IgD-negative memory B cell (primary cell): ENCODE measurements around the gene DEGS1. TPM values are rescaled to one million over a fixed set of nuclear protein-coding genes. Genes with fewer than 3 reads are reported as not detected.
A peak's percentile ranks its signal among the peaks of the same experiment; 100 is the strongest.

ENCODE experiments used
- H3K27ac Mint-ChIP-seq, 3 donors: one replicate each; pipeline ENCODE4 v1.8.0; 2020 to 2022; ENCODE audit warnings: mild to moderate bottlenecking in 3 of 3, mixed read lengths in 3 of 3, moderate library complexity in 1 of 3
- H3K27me3 Mint-ChIP-seq: one replicate; pipeline ENCODE4 v1.8.0; 2021; ENCODE audit warnings: mixed read lengths
- H3K36me3 Mint-ChIP-seq: one replicate; pipeline ENCODE4 v1.8.0; 2020; ENCODE audit warnings: mild to moderate bottlenecking, mixed read lengths
- H3K4me1 Mint-ChIP-seq, 3 donors: one replicate each; pipeline ENCODE4 v1.8.0; 2020 to 2022; ENCODE audit warnings: mixed read lengths in 3 of 3, mild to moderate bottlenecking in 1 of 3
- H3K4me3 Mint-ChIP-seq, 4 donors: one replicate each; pipeline ENCODE4 v1.8.0; 2020 to 2022; ENCODE audit warnings: mild to moderate bottlenecking in 4 of 4, mixed read lengths in 4 of 4, moderate library complexity in 3 of 4
- H3K9me3 Mint-ChIP-seq, 3 donors: one replicate each; pipeline ENCODE4 v1.8.0; 2020 to 2021; ENCODE audit warnings: mixed read lengths in 3 of 3, mild to moderate bottlenecking in 1 of 3
- polyA plus RNA-seq: library from polyadenylated mRNA; unstranded; fragments of 300-500 nt; fragmentation: Illumina TruSeq; gene quantifications from one replicate; pipeline ENCODE4 v1.2.3, GENCODE V29; 2021

DEGS1 gene
- polyA plus RNA-seq = 114 TPM

DNA sequence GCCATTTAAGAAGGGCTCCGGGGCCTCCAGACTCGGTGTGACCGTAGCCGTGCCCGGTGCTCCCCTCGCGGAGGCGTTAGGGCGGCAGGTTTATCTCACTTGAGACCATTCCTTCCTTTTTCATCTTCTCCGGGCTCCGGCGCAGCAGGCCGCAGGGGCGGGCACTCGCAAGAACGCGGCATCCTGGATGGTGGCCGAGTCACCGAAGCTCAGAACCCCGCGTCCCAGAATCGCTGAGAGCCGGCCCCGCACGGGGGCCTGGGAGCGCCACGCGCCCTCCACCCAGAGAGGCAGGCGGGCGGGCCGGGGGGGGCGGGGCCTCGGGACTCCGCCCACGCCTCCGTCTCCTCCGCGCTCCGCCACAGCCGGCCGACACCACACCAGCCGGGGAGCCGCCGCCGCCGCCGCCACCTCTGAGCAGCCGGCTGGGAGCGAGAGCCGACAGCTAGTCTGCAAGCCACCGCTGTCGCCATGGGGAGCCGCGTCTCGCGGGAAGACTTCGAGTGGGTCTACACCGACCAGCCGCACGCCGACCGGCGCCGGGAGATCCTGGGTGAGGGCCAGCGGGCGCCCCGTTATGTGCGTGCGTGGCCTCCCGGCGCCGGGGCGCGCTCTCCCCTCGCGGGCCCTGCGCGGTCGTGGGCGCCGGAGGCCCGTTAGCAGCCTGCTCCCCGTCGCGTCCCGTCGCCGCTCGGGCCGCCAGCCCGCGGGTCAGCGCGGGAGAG, at the start of gene DEGS1:
Gene DEGS1, plus strand, starts transcription at position 375 of the 725 bp plus-strand sequence. Its CDS starts 97 bp downstream, at position 472.
- Mint-ChIP-seq H3K4me1 (peaks cover 21 to 34% (median 26%) of the 10 kb centered on the region in 3 donors), H3K9me3 (peaks cover 0 to 1% (median 0%) of the 10 kb centered on the region in 3 donors), H3K36me3 (peaks cover 2% of the 10 kb centered on the region), H3K4me3 (peak within 1 kb of the TSS; percentile 91 to 97 (median 94)), H3K27me3 (no peaks in the 10 kb centered on the region), H3K27ac (peak within 1 kb of the TSS; percentile 95 to 100 (median 97))

DNA sequence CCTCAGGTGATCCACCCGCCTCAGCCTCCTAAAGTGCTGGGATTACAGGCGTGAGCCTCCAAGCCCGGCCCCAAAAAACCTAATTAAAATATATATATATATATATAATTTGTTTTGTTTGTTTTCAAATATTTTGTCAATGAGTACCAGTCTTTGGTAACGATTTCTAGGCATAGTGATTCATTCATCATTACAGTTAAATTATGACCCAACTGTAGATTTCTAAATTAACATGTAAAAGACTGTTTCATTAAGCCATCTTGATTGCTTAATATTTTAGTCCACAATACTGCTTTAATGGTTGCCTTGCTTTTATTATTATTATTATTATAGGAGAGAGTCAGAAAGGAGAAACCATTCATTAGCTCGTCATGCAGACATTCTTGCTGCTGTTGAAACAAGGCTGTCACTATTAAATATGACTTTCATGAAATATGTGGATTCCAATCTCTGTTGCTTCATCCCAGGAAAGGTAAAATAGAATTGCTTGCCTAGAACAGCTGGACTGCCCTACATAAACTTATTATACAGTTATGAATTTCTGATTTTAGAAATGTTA, 49.2 kb upstream of the DEGS1 start:
- H3K36me3 Mint-ChIP-seq = peaks cover 10% of the 10 kb centered on the region
- no peak overlapping the region for H3K27ac Mint-ChIP-seq
- no peaks in the 10 kb centered on the region for H3K27me3 Mint-ChIP-seq
- no peaks in the 10 kb centered on the region for H3K9me3 Mint-ChIP-seq
- no peak overlapping the region for H3K4me3 Mint-ChIP-seq
- H3K4me1 Mint-ChIP-seq = no peaks in the 10 kb centered on the region

DNA sequence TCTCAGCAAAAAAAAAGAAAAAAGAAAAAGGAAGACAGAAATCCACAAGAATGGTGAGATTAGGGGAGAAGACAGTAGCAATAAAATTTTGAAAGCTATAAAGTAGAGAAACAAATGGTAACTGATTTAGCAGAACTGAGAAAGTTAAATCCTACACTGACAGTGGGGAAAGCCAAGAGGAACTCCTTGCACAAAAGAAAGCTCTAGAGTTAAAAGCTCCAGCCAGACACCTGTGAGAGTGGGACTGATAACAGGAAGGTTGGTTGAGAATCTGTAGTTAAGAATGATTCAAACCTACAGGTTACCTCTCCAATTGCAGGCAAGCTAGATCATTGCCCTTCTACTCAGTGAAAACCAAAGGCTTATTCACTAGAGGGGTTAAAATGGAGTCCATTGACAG, 45.5 kb upstream of the DEGS1 start:
- no peak overlapping the region for H3K4me3 Mint-ChIP-seq
- peaks cover 2% of the 10 kb centered on the region for H3K36me3 Mint-ChIP-seq
- H3K27ac Mint-ChIP-seq = no peak overlapping the region
- no peaks in the 10 kb centered on the region for H3K9me3 Mint-ChIP-seq
- no peaks in the 10 kb centered on the region for H3K27me3 Mint-ChIP-seq
- no peaks in the 10 kb centered on the region for H3K4me1 Mint-ChIP-seq

DNA sequence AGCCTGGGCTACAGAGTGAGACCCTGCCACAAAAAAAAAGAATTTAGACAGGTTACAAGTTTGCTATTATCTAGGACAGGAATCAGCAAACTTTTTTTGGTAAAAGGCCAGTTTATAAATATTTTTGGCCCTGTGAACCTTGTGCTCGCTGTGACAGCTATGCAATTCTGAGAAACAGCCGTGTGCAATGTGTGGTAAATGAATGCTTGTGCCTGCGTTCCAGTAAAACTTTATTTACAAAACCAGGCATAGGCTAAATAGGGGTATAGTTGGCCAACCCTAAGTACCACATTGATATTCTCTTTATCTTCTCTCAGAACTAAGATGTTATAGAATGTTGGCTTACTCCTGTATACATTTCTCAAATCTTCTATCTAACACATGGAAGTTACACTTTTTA, 44.8 kb upstream of the DEGS1 start:
- Mint-ChIP-seq H3K27ac (no peak overlapping the region), H3K4me1 (no peaks in the 10 kb centered on the region), H3K4me3 (no peak overlapping the region), H3K36me3 (peaks cover 2% of the 10 kb centered on the region), H3K27me3 (no peaks in the 10 kb centered on the region), H3K9me3 (no peaks in the 10 kb centered on the region)

DNA sequence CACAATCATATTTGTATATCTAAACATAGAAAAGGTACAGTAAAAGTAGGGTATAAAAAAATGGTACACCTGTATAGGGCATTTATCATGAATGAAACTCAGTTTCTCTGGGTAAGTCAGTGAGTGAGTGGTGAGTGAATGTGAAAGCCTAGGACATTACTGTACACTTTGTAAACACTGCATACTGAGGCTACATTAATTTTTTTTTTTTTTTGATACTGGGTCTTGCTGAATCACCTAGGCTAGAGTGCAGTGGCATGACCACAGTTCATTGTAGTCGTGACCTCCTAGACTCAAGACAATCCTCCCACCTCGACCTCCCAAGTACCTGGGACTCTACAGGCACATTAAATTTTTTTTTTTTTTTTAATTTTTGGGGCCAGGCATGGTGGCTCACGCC, 41.3 kb upstream of the DEGS1 start:
- H3K36me3 Mint-ChIP-seq = no peaks in the 10 kb centered on the region
- H3K9me3 Mint-ChIP-seq = no peaks in the 10 kb centered on the region
- peaks cover 5 to 11% (median 6%) of the 10 kb centered on the region in 3 donors for H3K4me1 Mint-ChIP-seq
- H3K27ac Mint-ChIP-seq = no peak overlapping the region
- H3K4me3 Mint-ChIP-seq = no peak overlapping the region
- no peaks in the 10 kb centered on the region for H3K27me3 Mint-ChIP-seq

DNA sequence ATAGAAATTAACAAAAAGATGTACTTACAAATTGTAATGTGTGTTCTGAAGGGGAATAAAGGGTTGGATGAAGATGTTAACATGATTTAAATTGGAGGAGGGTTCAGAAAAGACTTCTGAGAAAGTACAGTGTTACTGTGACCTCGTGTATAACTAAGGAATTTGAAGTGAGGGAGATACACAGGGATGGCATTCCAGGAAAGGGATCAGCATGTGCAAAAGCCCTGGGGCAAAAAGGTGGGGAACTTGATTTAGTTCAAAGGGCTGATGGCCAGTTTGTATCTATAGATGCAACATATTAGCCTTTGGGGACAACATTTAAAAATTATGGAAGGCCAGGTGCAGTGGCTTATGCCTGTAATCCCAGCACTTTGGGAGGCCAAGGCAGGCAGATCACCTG, 33.3 kb upstream of the DEGS1 start:
- Mint-ChIP-seq H3K27ac (no peak overlapping the region), H3K36me3 (peaks cover 3% of the 10 kb centered on the region), H3K27me3 (no peaks in the 10 kb centered on the region), H3K9me3 (no peaks in the 10 kb centered on the region), H3K4me3 (peak overlapping the region in 1 of 4 donors; percentile 43), H3K4me1 (peaks cover 8 to 11% (median 10%) of the 10 kb centered on the region in 3 donors)

DNA sequence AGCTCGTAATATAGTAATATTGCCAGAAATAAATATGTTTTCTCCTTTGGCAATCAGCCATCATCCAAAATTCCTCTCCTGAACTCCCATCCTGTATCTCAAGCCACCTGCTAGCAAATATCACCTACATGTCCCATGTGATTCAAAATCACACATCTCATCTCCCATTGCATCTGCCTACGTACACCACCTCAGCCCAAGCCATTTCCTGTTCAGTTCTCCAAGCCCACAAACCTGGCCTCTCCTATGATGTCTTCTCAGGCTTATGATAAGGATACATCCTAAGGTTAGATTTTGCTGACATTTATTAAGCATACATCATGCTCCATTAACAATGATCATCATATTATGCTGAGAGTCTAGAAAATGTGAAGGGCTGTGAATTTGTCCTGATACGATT, 31.9 kb upstream of the DEGS1 start:
- H3K4me1 Mint-ChIP-seq = peaks cover 2 to 5% (median 3%) of the 10 kb centered on the region in 3 donors
- no peaks in the 10 kb centered on the region for H3K9me3 Mint-ChIP-seq
- no peak overlapping the region for H3K27ac Mint-ChIP-seq
- H3K27me3 Mint-ChIP-seq = no peaks in the 10 kb centered on the region
- peaks cover 4% of the 10 kb centered on the region for H3K36me3 Mint-ChIP-seq
- no peak overlapping the region for H3K4me3 Mint-ChIP-seq

DNA sequence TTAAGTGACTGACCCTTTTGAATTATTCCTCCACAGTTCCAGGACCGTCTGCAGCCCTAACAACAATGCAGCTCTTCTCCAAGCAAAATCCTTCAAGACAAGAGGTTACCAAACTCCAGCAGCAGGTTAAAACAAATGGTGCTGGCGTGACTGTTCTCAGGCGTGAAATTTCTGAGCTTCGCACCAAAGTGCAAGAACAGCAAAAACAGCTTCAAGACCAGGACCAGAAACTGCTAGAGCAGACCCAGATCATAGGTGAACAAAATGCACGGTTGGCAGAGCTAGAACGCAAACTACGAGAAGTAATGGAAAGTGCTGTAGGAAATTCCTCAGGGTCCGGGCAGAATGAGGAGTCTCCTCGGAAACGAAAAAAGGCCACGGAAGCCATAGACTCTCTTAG, 25.7 kb upstream of the DEGS1 start:
- Mint-ChIP-seq H3K4me1 (no peaks in the 10 kb centered on the region), H3K4me3 (no peak overlapping the region), H3K36me3 (peaks cover 12% of the 10 kb centered on the region), H3K27me3 (no peaks in the 10 kb centered on the region), H3K9me3 (no peaks in the 10 kb centered on the region), H3K27ac (no peak overlapping the region)

DNA sequence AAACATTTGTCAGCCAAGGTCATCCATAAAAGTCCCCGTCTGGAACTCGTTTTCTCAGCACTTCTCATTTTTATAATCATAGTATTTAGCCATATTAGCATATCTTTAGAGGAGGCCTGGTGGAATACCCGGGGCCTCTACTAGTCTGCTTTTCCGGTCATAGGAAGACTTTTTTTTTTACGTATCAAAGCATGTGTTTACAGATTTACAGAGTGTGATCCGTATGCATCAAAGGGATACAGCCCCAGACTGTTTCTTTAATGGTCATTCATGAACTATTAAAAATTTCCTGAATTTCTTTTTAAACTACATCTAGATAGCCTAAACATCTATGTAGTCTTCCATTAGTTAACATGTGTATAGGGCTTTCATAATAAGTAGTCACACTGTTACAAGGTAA, 23.5 kb upstream of the DEGS1 start:
- H3K27ac Mint-ChIP-seq = peak overlapping the region in 1 of 3 donors; percentile 53
- H3K4me3 Mint-ChIP-seq = no peak overlapping the region
- H3K36me3 Mint-ChIP-seq = peaks cover 10% of the 10 kb centered on the region
- H3K27me3 Mint-ChIP-seq = no peaks in the 10 kb centered on the region
- H3K9me3 Mint-ChIP-seq = no peaks in the 10 kb centered on the region
- H3K4me1 Mint-ChIP-seq = no peaks in the 10 kb centered on the region

DNA sequence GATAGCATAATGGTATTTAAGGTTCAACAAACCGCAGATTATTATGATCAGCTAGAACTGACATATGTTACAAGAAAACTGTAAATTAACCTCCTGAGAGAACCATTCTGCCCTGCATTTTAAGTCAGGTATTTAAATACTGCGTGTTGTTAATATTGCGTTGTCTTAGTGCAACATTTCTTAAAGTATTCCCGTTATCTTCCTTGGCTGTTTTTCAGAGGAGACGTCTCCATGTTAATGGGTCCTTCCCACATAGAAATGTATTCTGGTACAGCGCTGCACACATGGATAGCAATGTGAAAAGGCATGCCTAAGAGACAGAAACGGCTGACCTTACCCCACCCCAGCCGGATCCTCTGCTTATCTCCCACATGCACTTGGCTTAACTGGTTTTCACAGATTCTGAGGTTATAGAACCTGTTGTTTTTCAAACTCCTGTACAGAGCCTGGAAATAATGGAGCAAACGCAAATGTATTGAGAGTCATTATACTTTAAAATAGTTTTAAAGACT, 22.8 kb upstream of the DEGS1 start:
- Mint-ChIP-seq H3K4me3 (no peak overlapping the region), H3K9me3 (no peaks in the 10 kb centered on the region), H3K4me1 (no peaks in the 10 kb centered on the region), H3K27ac (no peak overlapping the region), H3K36me3 (peaks cover 10% of the 10 kb centered on the region), H3K27me3 (no peaks in the 10 kb centered on the region)

DNA sequence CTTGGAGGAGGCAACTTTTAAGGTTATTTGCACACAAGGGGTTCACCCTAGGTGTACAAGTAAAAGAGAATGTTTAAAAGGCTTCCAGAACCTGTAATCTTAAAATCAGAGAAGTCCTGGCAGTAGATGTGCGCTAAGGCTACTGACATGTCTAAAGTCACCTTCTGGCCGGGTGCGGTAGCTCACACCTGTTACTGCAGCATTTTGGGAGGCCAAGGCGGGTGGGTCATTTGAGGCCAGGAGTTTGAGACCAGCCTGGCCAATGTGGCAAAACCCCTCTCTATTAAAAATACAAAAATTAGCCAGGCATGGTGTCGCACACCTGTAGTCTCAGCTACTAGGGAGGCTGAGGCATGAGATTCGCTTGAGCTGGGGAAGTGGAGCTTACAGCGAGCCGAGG, 20.3 kb upstream of the DEGS1 start:
- Mint-ChIP-seq H3K9me3 (no peaks in the 10 kb centered on the region), H3K36me3 (peaks cover 3% of the 10 kb centered on the region)

DNA sequence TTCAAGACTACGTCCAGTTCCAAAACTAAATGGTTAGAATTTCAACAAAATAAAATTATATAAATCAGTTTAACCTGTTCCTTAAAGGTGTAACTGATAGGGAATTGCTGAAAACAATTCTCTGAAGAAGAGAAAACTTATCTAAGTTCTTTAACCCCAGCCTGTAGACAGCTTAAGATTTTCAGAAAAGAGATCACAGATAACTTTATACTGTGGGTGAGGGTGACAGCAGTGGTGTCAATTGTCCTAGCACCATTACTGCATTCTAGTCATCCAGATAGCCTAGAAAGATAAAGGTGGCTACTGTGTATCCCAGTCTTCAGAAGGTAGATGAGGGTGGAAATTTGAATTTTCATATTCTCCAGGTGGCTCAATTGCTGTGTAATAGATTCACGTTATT, 19.7 kb upstream of the DEGS1 start:
- H3K9me3 Mint-ChIP-seq = no peaks in the 10 kb centered on the region
- H3K4me3 Mint-ChIP-seq = no peak overlapping the region
- H3K4me1 Mint-ChIP-seq = no peaks in the 10 kb centered on the region
- H3K27ac Mint-ChIP-seq = no peak overlapping the region
- peaks cover 3% of the 10 kb centered on the region for H3K36me3 Mint-ChIP-seq
- no peaks in the 10 kb centered on the region for H3K27me3 Mint-ChIP-seq

More for the DNA sequence above, 20.3 kb upstream of the DEGS1 start:
- Mint-ChIP-seq H3K27ac (no peak overlapping the region), H3K27me3 (no peaks in the 10 kb centered on the region), H3K4me3 (no peak overlapping the region), H3K4me1 (no peaks in the 10 kb centered on the region)

DNA sequence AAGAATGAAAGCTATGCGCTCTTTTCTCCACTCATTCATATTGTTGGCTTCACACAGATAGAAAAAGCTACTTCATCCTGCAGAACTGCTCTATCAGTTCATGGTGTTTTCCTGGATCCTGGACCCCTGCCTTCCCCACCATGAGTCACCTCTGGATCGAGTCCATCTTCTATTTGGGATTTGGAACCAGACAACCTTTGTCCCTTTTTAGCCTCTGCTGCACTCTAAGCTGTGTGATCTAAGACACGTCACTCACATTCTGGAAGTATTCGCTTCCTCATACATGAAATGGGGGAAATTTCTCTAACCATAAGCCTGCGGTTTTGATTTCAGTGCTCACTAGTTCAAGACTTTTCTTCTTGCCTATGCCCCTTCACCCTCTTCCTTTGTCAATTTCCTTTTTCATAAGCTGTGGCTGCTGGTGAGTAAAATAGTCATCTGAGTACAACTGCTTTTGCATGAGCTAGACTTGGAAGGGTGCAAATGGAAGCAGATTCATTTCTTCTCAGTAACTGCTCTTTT, 14.1 kb upstream of the DEGS1 start:
- Mint-ChIP-seq H3K36me3 (no peaks in the 10 kb centered on the region), H3K4me3 (peak overlapping the region in 3 of 4 donors; percentile 13 to 64 (median 32)), H3K9me3 (no peaks in the 10 kb centered on the region), H3K27me3 (peaks cover 3% of the 10 kb centered on the region), H3K27ac (peak overlapping the region in 1 of 3 donors; percentile 15), H3K4me1 (peaks cover 20 to 24% (median 21%) of the 10 kb centered on the region in 3 donors)

DNA sequence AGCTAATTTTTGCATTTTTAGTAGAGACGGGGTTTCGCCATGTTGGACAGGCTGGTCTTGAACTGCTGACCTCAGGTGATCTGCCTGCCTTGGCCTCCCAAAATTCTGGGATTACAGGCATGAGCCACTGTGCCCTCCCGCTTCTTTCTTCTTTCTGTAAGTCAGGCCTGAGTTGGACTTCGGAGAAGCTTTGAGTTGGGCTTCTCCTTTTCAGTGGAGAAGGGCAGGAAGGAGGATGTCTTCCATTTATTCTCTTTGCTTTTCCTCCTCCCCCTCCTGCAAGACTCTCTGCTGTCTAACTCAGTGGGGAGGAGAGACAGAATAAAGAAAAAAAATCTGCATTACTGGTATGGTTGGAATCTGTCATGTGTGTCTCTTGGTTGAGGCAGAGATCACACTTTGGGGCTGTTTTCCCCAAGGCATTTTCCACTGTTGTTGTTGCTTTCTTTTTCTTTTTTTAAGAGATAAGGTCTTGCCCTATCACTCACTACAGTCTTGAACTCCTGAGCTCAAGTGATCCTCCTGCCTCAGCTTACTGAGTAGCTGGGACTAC, 13.2 kb upstream of the DEGS1 start:
- Mint-ChIP-seq H3K4me3 (peak overlapping the region in 2 of 4 donors; percentile 13 to 65), H3K9me3 (no peaks in the 10 kb centered on the region), H3K36me3 (no peaks in the 10 kb centered on the region), H3K27ac (peak overlapping the region in 1 of 3 donors; percentile 62), H3K27me3 (peaks cover 3% of the 10 kb centered on the region), H3K4me1 (peaks cover 20 to 24% (median 21%) of the 10 kb centered on the region in 3 donors)

DNA sequence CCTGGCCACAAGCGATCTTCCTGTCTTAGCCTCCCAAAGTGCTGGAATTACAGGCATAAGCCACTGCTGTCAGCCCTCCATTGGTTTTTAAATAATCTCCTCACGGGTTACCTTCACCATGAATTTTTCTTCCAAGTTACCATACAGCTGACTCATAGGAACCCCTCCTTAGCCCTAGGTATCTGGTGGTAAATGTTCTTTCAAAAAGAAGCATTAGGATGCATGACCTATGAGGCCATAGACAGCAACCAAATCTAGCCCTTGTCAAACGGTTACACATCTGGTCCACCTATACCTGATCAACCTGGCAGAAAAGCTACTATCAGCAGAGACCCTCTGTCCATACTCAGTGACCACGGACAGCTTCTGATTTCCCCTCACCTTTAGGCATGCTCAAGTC, 12.7 kb upstream of the DEGS1 start:
- H3K4me1 Mint-ChIP-seq = peaks cover 20 to 24% (median 21%) of the 10 kb centered on the region in 3 donors
- peaks cover 3% of the 10 kb centered on the region for H3K27me3 Mint-ChIP-seq
- no peaks in the 10 kb centered on the region for H3K36me3 Mint-ChIP-seq
- H3K9me3 Mint-ChIP-seq = no peaks in the 10 kb centered on the region
- peak overlapping the region in 1 of 3 donors; percentile 57 for H3K27ac Mint-ChIP-seq
- H3K4me3 Mint-ChIP-seq = peak overlapping the region in 2 of 4 donors; percentile 60 to 63
